ENCODE data around the gene SMAD3. TPM values are rescaled to one million over a fixed set of nuclear protein-coding genes. Genes with fewer than 3 reads are reported as not detected.

Gene SMAD3
- total RNA-seq, 1 experiment from 2014 or later: 54.8 TPM

GRCh38 chr15:67126551-67127330, 61.3 kb downstream of the SMAD3 start:
- BruUV-seq (replicated peaks): no TSS peak
- Histone ChIP-seq H3K4me1 (peaks cover 39% of the 10 kb centered on the region), H3K4me3 (ENCODE audit: low read depth, low read length) (no peak overlapping the region), H3K36me3 (ENCODE audit: control insufficient read depth, insufficient read depth, low read length) (no peaks in the 10 kb centered on the region), H3K27me3 (replicated peaks; ENCODE audit: control insufficient read depth, insufficient read depth, low read length) (no peaks in the 10 kb centered on the region), H3K9me3 (no peaks in the 10 kb centered on the region)
- intact Hi-C loops (cut with micrococcal nuclease; ENCODE audit: unreplicated experiment): loop anchor here (1.0 kb wide), 1 partner anchor 10 kb away; no protein-coding TSS in a partner anchor
- DNase-seq: peak in 1 of 2 experiments; percentile 47
- Mint-ChIP-seq H3K27me3 (ENCODE audit: insufficient read depth, unreplicated experiment) (no peaks in the 10 kb centered on the region), H3K9me3 (ENCODE audit: unreplicated experiment) (no peaks in the 10 kb centered on the region), H3K27ac (ENCODE audit: unreplicated experiment) (peak overlapping the region; percentile 43), H3K4me3 (ENCODE audit: unreplicated experiment) (no peak overlapping the region), H3K36me3 (ENCODE audit: insufficient read depth, unreplicated experiment) (peaks cover 13% of the 10 kb centered on the region), H3K4me1 (ENCODE audit: low read depth, unreplicated experiment) (peaks cover 16% of the 10 kb centered on the region)
- TF ChIP-seq, protein P1, sequence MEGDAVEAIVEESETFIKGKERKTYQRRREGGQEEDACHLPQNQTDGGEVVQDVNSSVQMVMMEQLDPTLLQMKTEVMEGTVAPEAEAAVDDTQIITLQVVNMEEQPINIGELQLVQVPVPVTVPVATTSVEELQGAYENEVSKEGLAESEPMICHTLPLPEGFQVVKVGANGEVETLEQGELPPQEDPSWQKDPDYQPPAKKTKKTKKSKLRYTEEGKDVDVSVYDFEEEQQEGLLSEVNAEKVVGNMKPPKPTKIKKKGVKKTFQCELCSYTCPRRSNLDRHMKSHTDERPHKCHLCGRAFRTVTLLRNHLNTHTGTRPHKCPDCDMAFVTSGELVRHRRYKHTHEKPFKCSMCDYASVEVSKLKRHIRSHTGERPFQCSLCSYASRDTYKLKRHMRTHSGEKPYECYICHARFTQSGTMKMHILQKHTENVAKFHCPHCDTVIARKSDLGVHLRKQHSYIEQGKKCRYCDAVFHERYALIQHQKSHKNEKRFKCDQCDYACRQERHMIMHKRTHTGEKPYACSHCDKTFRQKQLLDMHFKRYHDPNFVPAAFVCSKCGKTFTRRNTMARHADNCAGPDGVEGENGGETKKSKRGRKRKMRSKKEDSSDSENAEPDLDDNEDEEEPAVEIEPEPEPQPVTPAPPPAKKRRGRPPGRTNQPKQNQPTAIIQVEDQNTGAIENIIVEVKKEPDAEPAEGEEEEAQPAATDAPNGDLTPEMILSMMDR (IDR thresholded peaks at IDR 0.05; ENCODE audit: insufficient read depth in 1 of 2, low read depth in 1 of 2, low read length in 1 of 2, severe bottlenecking in 1 of 2, unreplicated experiment in 1 of 2): no peak
- ChIA-PET CTCF (no interaction called here), POLR2A (interaction anchor here (0.6 kb wide), 1 partner anchor 24 kb away, joined by 4 read pairs; no protein-coding TSS in a partner anchor)

DNA sequence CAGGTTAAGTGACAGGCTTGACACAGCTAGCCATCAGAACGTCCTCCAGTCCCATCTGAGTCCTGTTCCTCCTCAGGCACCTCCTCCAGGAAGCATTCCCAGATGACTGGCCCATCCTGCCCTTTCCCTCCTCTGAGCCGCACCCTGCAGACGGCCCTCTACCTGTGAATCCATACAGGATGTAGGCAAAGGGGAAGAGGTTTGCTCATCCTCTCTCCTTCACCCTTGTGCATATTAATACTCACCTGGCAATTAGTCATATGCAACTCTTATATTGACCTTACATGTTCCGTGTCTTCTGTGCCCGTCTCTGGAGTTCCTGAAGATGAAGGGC, 61.9 kb downstream of the SMAD3 start:
- ChIA-PET POLR2A (interaction anchor here (0.6 kb wide), 1 partner anchor 23 kb away, joined by 4 read pairs; no protein-coding TSS in a partner anchor), CTCF (no interaction called here)
- H3K9me3 Mint-ChIP-seq (ENCODE audit: unreplicated experiment): no peaks in the 10 kb centered on the region
- Histone ChIP-seq H3K4me3 (ENCODE audit: low read depth, low read length) (no peak overlapping the region), H3K9me3 (no peaks in the 10 kb centered on the region), H3K27me3 (replicated peaks; ENCODE audit: control insufficient read depth, insufficient read depth, low read length) (no peaks in the 10 kb centered on the region), H3K4me1 (peaks cover 45% of the 10 kb centered on the region), H3K36me3 (ENCODE audit: control insufficient read depth, insufficient read depth, low read length) (no peaks in the 10 kb centered on the region)
- TF ChIP-seq, protein P1 (IDR thresholded peaks at IDR 0.05; ENCODE audit: insufficient read depth in 1 of 2, low read depth in 1 of 2, low read length in 1 of 2, severe bottlenecking in 1 of 2, unreplicated experiment in 1 of 2): no peak
- H3K27ac Mint-ChIP-seq (ENCODE audit: unreplicated experiment): peak overlapping the region; percentile 43
- peaks cover 19% of the 10 kb centered on the region for H3K4me1 Mint-ChIP-seq (ENCODE audit: low read depth, unreplicated experiment)
- no peak overlapping the region for H3K4me3 Mint-ChIP-seq (ENCODE audit: unreplicated experiment)
- H3K27me3 Mint-ChIP-seq (ENCODE audit: insufficient read depth, unreplicated experiment): no peaks in the 10 kb centered on the region
- DNase-seq: no peak
- H3K36me3 Mint-ChIP-seq (ENCODE audit: insufficient read depth, unreplicated experiment): peaks cover 13% of the 10 kb centered on the region
- no TSS peak for BruUV-seq (replicated peaks)
- intact Hi-C loops (cut with micrococcal nuclease; ENCODE audit: unreplicated experiment): loop anchor here (1.0 kb wide), 1 partner anchor 11 kb away; no protein-coding TSS in a partner anchor

- H3K4me3 ChIP-seq (ENCODE audit: low read depth, low read length): no peak overlapping the region
Observed at GRCh38 chr15:67127965-67128364, 62.6 kb downstream of the SMAD3 start.

More at GRCh38 chr15:67127965-67128364, 62.6 kb downstream of the SMAD3 start:
- peaks cover 51% of the 10 kb centered on the region for H3K4me1 ChIP-seq
- peaks cover 17% of the 10 kb centered on the region for H3K36me3 Mint-ChIP-seq (ENCODE audit: insufficient read depth, unreplicated experiment)
- H3K27ac Mint-ChIP-seq (ENCODE audit: unreplicated experiment): no peak overlapping the region
- H3K9me3 Mint-ChIP-seq (ENCODE audit: unreplicated experiment): no peaks in the 10 kb centered on the region
- no peak for DNase-seq
- H3K4me1 Mint-ChIP-seq (ENCODE audit: low read depth, unreplicated experiment): peaks cover 26% of the 10 kb centered on the region
- H3K4me3 Mint-ChIP-seq (ENCODE audit: unreplicated experiment): no peak overlapping the region
- no peaks in the 10 kb centered on the region for H3K36me3 ChIP-seq (ENCODE audit: control insufficient read depth, insufficient read depth, low read length)
- POLR2A ChIA-PET: no interaction called here
- no peaks in the 10 kb centered on the region for H3K9me3 ChIP-seq
- CTCF ChIA-PET: interaction anchor here (0.5 kb wide), 1 partner anchor 23 kb away, joined by 4 read pairs; no protein-coding TSS in a partner anchor
- intact Hi-C loops (cut with micrococcal nuclease; ENCODE audit: unreplicated experiment): loop anchor here (1.0 kb wide), 1 partner anchor 12 kb away; no protein-coding TSS in a partner anchor
- TF ChIP-seq, protein P1 (IDR thresholded peaks at IDR 0.05; ENCODE audit: insufficient read depth in 1 of 2, low read depth in 1 of 2, low read length in 1 of 2, severe bottlenecking in 1 of 2, unreplicated experiment in 1 of 2): no peak
- no TSS peak for BruUV-seq (replicated peaks)
- no peaks in the 10 kb centered on the region for H3K27me3 ChIP-seq (replicated peaks; ENCODE audit: control insufficient read depth, insufficient read depth, low read length)
- H3K27me3 Mint-ChIP-seq (ENCODE audit: insufficient read depth, unreplicated experiment): no peaks in the 10 kb centered on the region
